Measurements from ENCODE around the gene AGAP6.

DNA sequence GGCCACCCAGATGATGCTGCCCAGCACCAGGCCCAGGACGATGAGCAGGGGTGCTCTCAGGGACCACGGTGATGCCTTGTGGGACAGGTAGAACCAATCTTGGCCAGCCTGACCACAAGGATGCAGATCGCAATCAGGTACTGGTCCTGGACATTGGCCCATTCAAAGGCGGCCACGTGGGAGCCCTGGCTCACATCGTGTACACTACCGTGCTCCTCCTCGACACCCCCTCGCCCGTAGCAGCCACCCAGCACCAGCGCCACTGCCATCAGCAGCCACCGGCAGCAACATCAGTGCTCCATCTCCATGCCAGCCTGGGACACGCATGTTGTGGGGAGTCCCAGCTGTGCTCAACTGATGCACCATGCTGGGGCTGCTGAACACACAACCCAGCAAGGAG, 39.0 kb downstream of the AGAP6 start:
- TF ChIP-seq POU2F2 (IDR thresholded peaks at IDR 0.05; ENCODE audit: low read depth, low read length) = no peak
- TF ChIP-seq PAX5 (IDR thresholded peaks at IDR 0.05; ENCODE audit: insufficient read depth, low read length, severe bottlenecking) = no peak
- no peak for TF ChIP-seq POLR2AphosphoS5 (IDR thresholded peaks at IDR 0.05; ENCODE audit: low read depth, low read length)
- no peak for TF ChIP-seq POLR2A (IDR thresholded peaks at IDR 0.05; ENCODE audit: low read depth, low read length)
- no peak for TF ChIP-seq TAF1 (IDR thresholded peaks at IDR 0.05; ENCODE audit: low read depth, low read length)
- TF ChIP-seq SPI1 (IDR thresholded peaks at IDR 0.05; ENCODE audit: low read depth, low read length) = no peak

Data from GM12891 (cell line).